ENCODE measurements around the gene DIRAS1. TPM values are rescaled to one million over a fixed set of nuclear protein-coding genes. Genes with fewer than 3 reads are reported as not detected.

Gene DIRAS1
- total and polyA plus RNA-seq, 2 experiments from 2014 or later: 3.0 to 3.3 TPM

- H3K9me3 ChIP-seq (ENCODE audit: low read depth): no peaks in the 10 kb centered on the region
- H3K27me3 ChIP-seq: no peaks in the 10 kb centered on the region
- no peak for DNase-seq (ENCODE audit: low read depth in 1 of 2, low spot score in 1 of 2)
- H3K4me3 ChIP-seq: no peak overlapping the region
- H3K27ac ChIP-seq: no peak overlapping the region
- H3K36me3 ChIP-seq: peaks cover 5% of the 10 kb centered on the region
- peaks cover under 1% of the 10 kb centered on the region for H3K4me1 ChIP-seq (ENCODE audit: low read depth)
- TF ChIP-seq CTCF (IDR thresholded peaks at IDR 0.05; ENCODE audit: low read depth, low read length): no peak
These were observed 12.9 kb upstream of the DIRAS1 start for GRCh38 chr19:2733930-2734588.

- DNase-seq (ENCODE audit: low read depth in 1 of 2, low spot score in 1 of 2): no peak
- Histone ChIP-seq H3K4me1 (ENCODE audit: low read depth) (no peaks in the 10 kb centered on the region), H3K9me3 (ENCODE audit: low read depth) (no peaks in the 10 kb centered on the region), H3K36me3 (peaks cover 5% of the 10 kb centered on the region), H3K27ac (no peak overlapping the region), H3K27me3 (peaks cover 3% of the 10 kb centered on the region), H3K4me3 (no peak overlapping the region)
- TF ChIP-seq CTCF (IDR thresholded peaks at IDR 0.05; ENCODE audit: low read depth, low read length): no peak
These were observed 11.7 kb upstream of the DIRAS1 start for GRCh38 chr19:2732883-2733282.

- no peak overlapping the region for H3K4me3 ChIP-seq
- peaks cover 9% of the 10 kb centered on the region for H3K27me3 ChIP-seq
- no peak for TF ChIP-seq CTCF (IDR thresholded peaks at IDR 0.05; ENCODE audit: low read depth, low read length)
- no peak for DNase-seq (ENCODE audit: low read depth in 1 of 2, low spot score in 1 of 2)
- H3K4me1 ChIP-seq (ENCODE audit: low read depth): no peaks in the 10 kb centered on the region
- H3K36me3 ChIP-seq: peaks cover 5% of the 10 kb centered on the region
- no peak overlapping the region for H3K27ac ChIP-seq
- H3K9me3 ChIP-seq (ENCODE audit: low read depth): no peaks in the 10 kb centered on the region
These were observed 11.1 kb upstream of the DIRAS1 start for GRCh38 chr19:2732157-2732725.

GRCh38 chr19:2731181-2731995, 10.2 kb upstream of the DIRAS1 start:
- peaks cover 18% of the 10 kb centered on the region for H3K27me3 ChIP-seq
- no peaks in the 10 kb centered on the region for H3K4me1 ChIP-seq (ENCODE audit: low read depth)
- TF ChIP-seq CTCF (IDR thresholded peaks at IDR 0.05; ENCODE audit: low read depth, low read length): no peak
- DNase-seq (ENCODE audit: low read depth in 1 of 2, low spot score in 1 of 2): no peak
- no peak overlapping the region for H3K27ac ChIP-seq
- H3K4me3 ChIP-seq: no peak overlapping the region
- no peaks in the 10 kb centered on the region for H3K9me3 ChIP-seq (ENCODE audit: low read depth)
- peaks cover under 1% of the 10 kb centered on the region for H3K36me3 ChIP-seq

- TF ChIP-seq CTCF (IDR thresholded peaks at IDR 0.05; ENCODE audit: low read depth, low read length): no peak
- no peak for DNase-seq (ENCODE audit: low read depth in 1 of 2, low spot score in 1 of 2)
- peaks cover 20% of the 10 kb centered on the region for H3K27me3 ChIP-seq
These were observed 9.0 kb upstream of the DIRAS1 start for GRCh38 chr19:2729943-2730818.

More at GRCh38 chr19:2729943-2730818, 9.0 kb upstream of the DIRAS1 start:
- Histone ChIP-seq H3K9me3 (ENCODE audit: low read depth) (no peaks in the 10 kb centered on the region), H3K4me3 (no peak overlapping the region), H3K27ac (no peak overlapping the region), H3K4me1 (ENCODE audit: low read depth) (no peaks in the 10 kb centered on the region), H3K36me3 (no peaks in the 10 kb centered on the region)

Data from cardiac muscle cell (in vitro differentiated cells and primary cell).